ENCODE data around the gene HSD11B2.

DNA sequence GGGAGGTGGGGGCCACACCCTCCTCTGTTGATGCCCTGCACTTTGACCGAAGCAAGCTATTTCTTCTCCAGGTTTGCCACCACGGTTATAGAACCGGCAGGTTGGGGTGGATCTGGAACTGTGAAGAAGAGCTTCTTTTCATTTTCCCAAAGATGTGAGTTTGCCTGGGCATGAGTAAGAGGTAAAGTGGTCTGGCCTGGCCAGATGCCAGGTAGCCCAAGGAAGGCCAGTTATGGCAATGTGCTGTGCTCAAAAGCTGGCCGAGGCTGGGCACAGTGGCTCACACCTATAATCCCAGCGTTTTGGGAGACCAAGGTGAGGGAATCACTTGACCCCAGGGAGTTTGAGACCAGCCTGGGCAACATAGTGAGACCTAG, 31.3 kb downstream of the HSD11B2 start:
- TF ChIP-seq, protein P1, sequence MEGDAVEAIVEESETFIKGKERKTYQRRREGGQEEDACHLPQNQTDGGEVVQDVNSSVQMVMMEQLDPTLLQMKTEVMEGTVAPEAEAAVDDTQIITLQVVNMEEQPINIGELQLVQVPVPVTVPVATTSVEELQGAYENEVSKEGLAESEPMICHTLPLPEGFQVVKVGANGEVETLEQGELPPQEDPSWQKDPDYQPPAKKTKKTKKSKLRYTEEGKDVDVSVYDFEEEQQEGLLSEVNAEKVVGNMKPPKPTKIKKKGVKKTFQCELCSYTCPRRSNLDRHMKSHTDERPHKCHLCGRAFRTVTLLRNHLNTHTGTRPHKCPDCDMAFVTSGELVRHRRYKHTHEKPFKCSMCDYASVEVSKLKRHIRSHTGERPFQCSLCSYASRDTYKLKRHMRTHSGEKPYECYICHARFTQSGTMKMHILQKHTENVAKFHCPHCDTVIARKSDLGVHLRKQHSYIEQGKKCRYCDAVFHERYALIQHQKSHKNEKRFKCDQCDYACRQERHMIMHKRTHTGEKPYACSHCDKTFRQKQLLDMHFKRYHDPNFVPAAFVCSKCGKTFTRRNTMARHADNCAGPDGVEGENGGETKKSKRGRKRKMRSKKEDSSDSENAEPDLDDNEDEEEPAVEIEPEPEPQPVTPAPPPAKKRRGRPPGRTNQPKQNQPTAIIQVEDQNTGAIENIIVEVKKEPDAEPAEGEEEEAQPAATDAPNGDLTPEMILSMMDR (conservative IDR thresholded peaks at IDR 0.05) = no peak
- TF ChIP-seq EZH2 (IDR thresholded peaks at IDR 0.05; ENCODE audit: low read depth) = no peak

All from PC-9 (cell line).